ENCODE results near the gene TMEM88.
A peak's percentile ranks its signal among the peaks of the same experiment; 100 is the strongest.

TMEM88 gene

DNA sequence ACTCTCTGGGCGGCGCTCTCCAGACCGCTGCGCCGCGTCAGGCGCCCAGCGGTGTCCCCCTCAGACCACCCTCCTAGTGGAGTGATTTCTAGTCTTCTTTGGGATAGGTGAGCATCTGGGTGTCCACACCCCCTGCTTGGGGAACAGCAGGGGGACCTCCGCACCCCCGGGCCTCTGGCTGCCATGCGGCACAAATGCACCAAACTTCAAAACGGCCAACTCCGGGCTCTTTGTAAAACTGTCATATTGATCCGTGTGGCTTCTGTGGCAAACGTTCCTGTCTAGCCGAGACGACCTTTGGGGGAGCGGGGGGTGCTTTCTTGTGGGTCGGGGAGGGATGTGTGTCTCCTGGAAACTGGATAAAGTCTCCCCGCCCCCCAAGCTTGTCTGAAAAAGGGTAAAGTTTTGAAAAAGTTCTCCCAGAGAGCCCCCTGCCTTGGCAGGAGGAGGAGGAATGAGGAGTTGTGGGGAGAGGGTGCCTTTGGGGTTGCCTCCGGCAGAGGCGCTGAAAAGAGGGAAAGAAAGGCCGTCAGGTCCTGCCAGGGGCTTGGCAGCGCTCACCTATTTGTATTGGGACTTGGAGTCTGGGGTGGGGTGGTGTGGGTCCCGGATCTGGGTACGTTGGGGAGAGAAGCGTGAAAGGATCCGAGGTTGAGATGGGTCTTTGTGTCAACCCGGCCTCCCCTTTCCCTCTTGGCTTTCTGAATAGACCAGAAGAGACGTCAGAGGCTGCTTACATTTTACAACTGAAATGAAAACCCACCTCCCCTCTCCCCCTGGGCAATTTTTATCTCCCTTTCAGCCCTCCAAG, 31.6 kb downstream of the TMEM88 start:
- peak; percentile 44 for DNase-seq

DNA sequence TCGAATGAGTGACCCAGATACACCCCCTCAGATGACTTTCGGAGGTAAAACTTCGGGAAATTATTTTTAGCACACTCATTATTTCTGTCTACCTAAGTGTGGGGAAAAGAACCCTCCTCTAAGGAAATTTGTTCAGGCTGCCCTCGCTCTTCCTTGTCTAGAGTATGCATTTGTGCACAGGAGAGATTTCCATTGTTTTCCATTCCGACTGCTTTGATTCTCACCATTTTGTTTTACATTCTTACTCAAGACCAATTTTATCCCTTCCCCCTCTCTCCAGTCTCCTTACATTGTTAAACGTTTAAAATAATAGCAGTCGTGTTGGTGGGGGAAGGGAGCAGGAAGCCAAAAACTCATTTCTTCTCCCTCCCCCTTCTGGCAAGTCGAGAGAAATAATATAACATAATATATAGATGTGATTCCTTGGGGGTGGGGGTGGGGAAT, 32.2 kb downstream of the TMEM88 start:
- no peak for DNase-seq

DNA sequence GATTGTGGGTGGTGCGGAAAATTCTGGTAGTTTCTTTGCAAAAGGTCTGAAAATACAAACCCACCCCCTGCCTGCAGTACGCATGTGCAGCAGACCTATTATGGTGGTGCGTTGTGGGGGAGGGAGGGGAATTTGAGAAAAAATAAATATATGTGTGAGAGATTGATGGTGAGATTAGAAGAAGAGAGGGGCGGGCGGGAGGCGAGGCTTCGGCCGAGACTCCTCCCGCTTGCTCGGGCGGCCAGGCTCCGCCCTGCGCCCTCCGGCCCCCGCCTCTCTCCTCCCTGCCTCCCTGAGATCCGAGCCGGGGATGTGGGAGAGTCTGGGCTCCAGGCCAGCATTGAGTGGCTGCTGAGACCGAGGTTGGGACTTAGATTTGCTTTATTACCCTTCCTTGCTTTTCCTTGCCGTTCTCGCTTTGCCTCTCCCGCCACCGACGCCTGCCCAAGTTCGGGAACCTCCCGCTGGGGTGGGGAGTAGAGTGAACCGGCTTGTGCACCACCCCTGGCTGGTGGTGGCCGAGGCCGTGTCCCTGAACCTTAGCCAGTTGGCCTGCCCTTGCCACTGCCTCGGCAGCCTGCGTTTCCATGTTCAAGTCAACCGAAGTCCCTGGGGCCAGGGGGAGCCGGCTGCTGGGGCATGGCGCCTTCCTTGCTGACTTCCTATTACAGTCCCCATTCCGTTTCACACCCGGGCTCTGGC, 32.8 kb downstream of the TMEM88 start:
- DNase-seq = peak; percentile 92

DNA sequence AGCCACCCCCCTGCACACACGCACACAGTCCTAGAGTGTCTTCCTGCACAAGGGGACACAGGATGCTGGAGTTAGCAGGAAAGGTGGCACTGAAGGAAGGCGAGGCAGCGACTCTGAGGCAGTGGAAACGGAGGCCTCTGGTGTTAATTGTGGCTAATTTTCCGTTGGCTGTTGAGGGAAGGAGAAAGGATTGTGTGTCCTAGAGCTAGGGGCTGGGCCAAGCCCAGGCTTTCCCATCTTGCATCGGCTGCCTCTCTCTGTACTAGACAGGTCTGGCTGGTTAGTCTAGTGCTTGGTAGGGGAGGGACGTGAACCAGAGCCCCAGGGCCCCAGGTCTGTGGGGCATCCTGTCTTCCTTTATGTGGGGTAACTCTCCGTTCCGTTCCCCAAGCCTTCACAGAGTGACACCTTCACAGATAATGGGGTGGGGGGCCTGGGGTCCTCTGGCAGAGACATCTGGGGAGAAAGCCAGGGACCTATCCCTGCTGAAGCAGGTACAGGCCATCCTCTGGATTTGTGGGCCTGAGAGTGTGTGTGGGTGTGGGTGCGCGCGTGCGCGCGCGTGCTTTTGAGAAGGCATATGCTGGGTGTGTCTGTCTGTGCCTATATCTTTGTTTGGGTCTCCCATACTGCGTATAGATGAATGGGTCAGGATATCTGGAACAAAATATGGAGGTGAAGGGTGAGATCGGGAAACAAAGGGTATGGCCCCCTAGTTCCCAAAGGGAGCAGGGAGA, 33.5 kb downstream of the TMEM88 start, which contains the start of gene CHD3:
Gene CHD3, plus strand, starts transcription at position 606 of the 737 bp plus-strand sequence. CDS start 212 bp downstream, outside the sequence.
- DNase-seq = peak; percentile 69

DNA sequence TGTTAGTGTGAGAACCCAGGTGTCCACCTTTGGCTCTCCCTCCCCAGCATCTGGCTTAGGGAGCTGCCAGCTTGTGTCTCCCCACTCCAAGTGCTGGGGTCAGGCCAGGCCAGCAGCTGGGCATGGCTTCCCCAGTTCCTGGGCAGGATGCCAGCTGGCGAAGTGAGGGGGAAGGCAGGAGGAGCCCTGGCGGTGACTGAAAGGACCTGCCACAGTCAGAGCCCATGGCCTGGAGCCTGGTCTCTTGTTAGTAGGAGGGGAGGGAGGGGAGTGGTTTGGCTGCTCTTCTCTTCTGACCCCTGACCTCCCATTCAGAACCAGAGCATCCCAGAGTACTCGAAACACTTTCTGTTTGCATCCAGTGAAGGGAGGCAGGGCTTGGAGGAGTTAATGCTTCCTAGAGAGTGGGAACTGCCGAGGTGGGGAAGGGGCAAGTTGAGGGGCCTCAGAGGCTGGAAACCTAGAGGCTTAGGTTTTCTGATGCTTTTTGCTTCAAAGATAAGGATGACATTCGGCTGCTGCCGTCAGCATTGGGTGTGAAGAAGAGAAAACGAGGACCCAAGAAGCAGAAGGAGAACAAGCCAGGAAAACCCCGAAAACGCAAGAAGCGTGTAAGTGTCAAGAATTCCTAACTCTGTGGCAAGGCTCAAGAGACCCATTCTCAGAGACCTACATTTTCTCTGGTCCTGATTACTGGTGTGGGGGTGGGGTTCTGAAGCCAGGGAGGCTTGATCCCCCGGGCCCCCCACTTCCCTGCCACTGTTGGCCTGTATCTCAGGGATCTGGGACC, 34.5 kb downstream of the TMEM88 start:
- peak; percentile 36 for DNase-seq

DNA sequence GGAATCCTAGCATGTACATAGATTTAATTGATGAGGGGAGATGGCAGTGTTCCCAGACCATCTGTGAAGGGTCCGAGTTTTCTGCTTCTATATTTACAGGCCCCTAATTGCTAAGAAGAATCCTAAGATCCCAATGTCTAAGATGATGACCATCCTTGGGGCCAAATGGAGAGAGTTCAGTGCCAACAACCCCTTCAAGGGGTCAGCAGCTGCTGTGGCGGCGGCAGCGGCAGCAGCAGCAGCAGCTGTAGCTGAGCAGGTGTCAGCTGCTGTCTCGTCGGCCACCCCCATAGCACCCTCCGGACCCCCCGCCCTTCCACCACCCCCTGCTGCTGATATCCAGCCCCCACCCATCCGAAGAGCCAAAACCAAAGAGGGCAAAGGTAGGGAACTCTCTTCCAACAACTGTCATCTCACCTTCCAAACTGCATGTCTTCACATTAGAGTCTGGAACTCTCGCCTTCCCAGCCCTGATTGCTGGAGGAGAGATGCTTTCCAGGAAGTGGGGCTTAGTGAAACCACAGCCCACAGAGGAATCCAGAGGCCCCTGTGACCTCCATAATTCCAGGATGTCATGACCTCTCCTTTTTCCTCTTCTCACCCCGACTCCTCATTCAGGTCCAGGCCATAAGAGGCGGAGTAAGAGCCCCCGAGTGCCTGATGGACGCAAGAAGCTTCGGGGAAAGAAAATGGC, 38.5 kb downstream of the TMEM88 start:
- no peak for DNase-seq

DNA sequence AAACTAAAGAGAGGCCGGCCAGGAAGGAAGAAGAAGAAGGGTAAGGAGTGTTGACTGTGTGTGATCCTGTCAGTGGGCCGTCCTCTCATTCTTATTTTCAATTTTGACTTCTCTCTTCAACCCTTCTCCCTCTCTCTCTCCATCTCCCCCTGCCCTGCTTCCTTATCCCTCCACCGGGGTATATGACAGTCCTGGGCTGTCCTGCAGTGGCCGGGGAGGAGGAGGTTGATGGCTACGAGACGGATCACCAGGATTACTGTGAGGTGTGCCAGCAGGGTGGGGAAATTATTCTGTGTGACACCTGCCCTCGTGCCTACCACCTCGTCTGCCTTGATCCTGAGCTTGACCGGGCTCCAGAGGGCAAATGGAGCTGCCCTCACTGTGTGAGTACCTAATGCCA, 39.4 kb downstream of the TMEM88 start:
- DNase-seq = no peak

DNA sequence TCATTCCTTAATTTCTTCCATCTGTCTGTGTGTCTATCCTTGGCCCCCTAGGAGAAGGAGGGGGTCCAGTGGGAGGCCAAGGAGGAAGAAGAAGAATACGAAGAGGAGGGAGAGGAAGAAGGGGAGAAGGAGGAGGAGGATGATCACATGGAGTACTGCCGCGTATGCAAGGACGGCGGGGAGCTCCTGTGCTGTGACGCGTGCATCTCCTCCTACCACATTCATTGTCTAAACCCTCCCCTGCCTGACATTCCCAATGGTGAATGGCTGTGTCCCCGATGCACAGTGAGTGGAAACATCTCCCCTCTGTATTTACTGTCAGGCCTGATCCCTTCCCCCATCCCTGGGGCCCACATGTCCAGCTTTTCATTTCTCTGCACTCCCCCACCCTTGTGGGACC, 40.0 kb downstream of the TMEM88 start:
- no peak for DNase-seq

DNA sequence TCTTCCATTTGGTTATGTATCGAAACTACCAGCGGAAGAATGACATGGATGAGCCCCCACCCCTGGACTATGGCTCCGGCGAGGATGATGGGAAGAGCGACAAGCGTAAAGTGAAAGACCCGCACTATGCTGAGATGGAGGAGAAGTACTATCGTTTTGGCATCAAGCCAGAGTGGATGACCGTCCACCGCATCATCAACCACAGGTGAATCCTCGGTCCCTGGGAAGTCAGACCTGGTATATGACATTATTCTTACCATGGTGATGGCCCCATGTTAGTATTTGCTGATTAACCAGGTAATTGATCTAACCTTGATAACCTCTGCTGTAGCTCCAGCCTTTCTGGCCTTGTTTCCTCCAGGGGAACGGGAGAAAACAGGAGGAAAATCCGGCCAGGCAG, 42.2 kb downstream of the TMEM88 start:
- no peak for DNase-seq

DNA sequence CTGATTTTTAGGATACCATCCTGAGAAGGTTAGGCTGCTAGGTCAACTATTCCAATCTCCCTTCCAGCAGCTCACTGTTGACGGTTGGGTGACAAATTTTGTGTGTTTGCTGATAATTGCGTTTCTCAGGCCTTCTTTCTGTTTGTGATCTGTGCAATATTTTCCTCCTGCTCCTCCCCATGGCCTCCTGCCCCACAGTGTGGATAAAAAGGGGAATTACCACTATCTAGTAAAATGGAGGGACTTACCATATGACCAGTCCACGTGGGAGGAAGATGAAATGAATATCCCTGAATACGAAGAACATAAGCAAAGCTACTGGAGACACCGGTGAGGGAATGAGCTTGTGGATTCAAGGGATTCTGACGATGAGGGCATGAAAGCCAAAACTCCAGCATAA, 42.9 kb downstream of the TMEM88 start:
- no peak for DNase-seq

DNA sequence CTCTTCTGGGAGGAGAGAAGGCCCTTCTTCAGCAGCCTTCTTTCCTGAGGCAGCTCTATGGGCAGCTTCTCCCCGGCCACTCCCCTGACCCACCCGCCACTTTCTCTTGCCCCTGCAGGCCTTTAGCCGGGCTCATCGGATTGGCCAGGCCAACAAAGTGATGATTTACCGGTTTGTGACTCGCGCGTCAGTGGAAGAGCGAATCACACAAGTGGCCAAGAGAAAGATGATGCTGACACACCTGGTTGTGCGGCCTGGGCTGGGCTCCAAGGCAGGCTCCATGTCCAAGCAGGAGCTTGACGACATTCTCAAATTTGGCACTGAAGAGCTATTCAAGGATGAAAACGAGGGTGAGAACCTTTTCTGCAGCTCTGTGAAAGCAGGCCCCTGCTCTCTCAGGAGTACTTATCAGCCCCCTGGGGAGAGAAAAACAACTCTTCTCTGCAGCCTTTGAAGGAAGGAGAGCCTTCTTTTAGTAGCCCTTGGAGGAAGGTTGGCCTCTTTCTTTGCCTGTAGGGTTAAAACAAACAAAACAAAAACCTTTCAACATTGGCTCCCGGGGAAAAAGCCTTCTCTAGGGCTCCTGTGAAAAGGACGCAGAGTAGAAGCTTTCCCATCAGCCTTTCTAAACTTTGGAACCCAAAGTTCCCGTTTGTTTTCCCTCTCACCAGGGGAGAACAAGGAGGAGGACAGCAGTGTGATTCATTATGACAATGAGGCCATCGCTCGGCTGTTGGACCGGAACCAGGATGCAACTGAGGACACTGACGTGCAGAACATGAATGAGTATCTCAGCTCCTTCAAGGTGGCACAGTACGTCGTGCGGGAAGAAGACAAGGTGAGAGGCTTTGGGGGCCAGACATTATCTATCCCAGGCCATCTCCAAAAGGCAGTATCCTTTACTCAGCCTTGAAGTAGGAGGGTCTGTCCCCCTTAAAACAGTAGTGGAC, 48.6 kb downstream of the TMEM88 start:
- DNase-seq = no peak
